Measurements from ENCODE around the gene OST4.

The OST4 gene

GRCh38 chr2:27025281-27025800, 46.1 kb downstream of the OST4 start:
- no peaks in the 10 kb centered on the region for H3K27me3 ChIP-seq (replicated peaks)
- H3K36me3 ChIP-seq (replicated peaks), result peaks cover 5% of the 10 kb centered on the region
- no peak overlapping the region for H3K4me3 ChIP-seq (ENCODE audit: low read depth, low read length)
- in situ Hi-C loops (cut with HindIII; ENCODE audit: low pct_ligation_motif_present, low sequenced_read_pairs), result no loop called here
- H3K27ac ChIP-seq, result no peak overlapping the region
- no peak for TF ChIP-seq CTCF (IDR thresholded peaks at IDR 0.05; ENCODE audit: low read depth, low read length, missing control alignments)
- DNase-seq, result no peak

GRCh38 chr2:27024812-27025211, 46.6 kb downstream of the OST4 start:
- peaks cover 5% of the 10 kb centered on the region for H3K36me3 ChIP-seq (replicated peaks)
- DNase-seq, result no peak
- H3K27ac ChIP-seq, result no peak overlapping the region

GRCh38 chr2:27024188-27024587, 47.3 kb downstream of the OST4 start:
- H3K27me3 ChIP-seq (replicated peaks), result no peaks in the 10 kb centered on the region
- H3K4me3 ChIP-seq (ENCODE audit: low read depth, low read length), result no peak overlapping the region
- no peak overlapping the region for H3K27ac ChIP-seq
- in situ Hi-C loops (cut with HindIII; ENCODE audit: low pct_ligation_motif_present, low sequenced_read_pairs), result no loop called here
- peaks cover 5% of the 10 kb centered on the region for H3K36me3 ChIP-seq (replicated peaks)
- DNase-seq, result no peak
- TF ChIP-seq CTCF (IDR thresholded peaks at IDR 0.05; ENCODE audit: low read depth, low read length, missing control alignments), result peak; percentile 48

More at GRCh38 chr2:27024812-27025211, 46.6 kb downstream of the OST4 start:
- H3K27me3 ChIP-seq (replicated peaks), result no peaks in the 10 kb centered on the region
- no peak overlapping the region for H3K4me3 ChIP-seq (ENCODE audit: low read depth, low read length)
- no peak for TF ChIP-seq CTCF (IDR thresholded peaks at IDR 0.05; ENCODE audit: low read depth, low read length, missing control alignments)
- in situ Hi-C loops (cut with HindIII; ENCODE audit: low pct_ligation_motif_present, low sequenced_read_pairs), result no loop called here

- Histone ChIP-seq H3K36me3 (replicated peaks) (peaks cover 5% of the 10 kb centered on the region), H3K27ac (no peak overlapping the region), H3K4me3 (ENCODE audit: low read depth, low read length) (no peak overlapping the region), H3K27me3 (replicated peaks) (no peaks in the 10 kb centered on the region)
- no peak for TF ChIP-seq CTCF (IDR thresholded peaks at IDR 0.05; ENCODE audit: low read depth, low read length, missing control alignments)
- in situ Hi-C loops (cut with HindIII; ENCODE audit: low pct_ligation_motif_present, low sequenced_read_pairs), result no loop called here
- no peak for DNase-seq
These were observed 47.7 kb downstream of the OST4 start for GRCh38 chr2:27023740-27024139.

DNA sequence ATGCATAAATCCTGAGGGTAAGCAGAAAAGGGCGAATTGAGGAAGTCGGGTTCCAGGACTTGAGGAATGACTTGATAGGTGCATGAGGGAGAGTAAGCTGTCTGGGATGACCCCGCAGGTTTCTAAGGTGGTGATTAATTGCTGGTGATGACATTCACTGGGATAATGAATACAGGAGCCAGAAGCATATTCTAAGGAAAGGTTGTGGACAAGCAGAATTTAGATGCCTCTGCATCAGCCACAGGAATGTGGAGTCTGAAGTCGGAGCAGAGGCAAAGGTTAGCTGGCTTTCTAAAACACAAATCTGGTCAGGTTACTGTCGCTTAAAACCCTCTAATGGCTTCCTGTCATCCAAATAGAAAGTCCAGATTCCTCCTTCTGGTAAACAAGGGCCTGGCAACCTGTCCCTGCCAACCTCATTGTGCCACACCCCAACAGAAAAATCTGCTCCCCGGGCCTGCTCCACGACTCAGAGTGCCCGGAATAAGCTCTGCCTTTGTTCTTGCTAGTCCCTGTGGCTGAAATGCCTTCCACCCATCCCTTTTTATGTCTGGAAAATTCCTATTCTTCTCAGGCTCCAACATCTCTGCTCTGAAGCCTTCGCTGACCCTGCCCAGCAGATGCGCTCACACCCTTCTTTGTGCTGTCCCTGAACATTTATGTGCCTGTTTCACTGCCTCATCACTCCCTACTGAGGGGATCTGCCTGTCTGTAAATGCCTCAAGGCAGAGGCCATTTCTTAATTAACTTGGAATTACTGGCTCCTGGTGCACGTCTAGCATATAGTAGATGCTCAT, 50.0 kb downstream of the OST4 start:
- in situ Hi-C loops (cut with HindIII; ENCODE audit: low pct_ligation_motif_present, low sequenced_read_pairs), result no loop called here
- no peak overlapping the region for H3K4me3 ChIP-seq (ENCODE audit: low read depth, low read length)

More for the DNA sequence above, 50.0 kb downstream of the OST4 start:
- no peak overlapping the region for H3K27ac ChIP-seq
- peaks cover 5% of the 10 kb centered on the region for H3K36me3 ChIP-seq (replicated peaks)
- H3K27me3 ChIP-seq (replicated peaks), result no peaks in the 10 kb centered on the region
- no peak for DNase-seq
- no peak for TF ChIP-seq CTCF (IDR thresholded peaks at IDR 0.05; ENCODE audit: low read depth, low read length, missing control alignments)

Measured in brain microvascular endothelial cell (primary cell).